Thyroid gland (tissue), 4 donors: ENCODE results near the gene CD27. TPM values are rescaled to one million over a fixed set of nuclear protein-coding genes. Genes with fewer than 3 reads are reported as not detected.
A peak's percentile ranks its signal among the peaks of the same experiment; 100 is the strongest.
"Not testable (repeated sequence)": the region's sequence is repeated elsewhere in the genome, so short reads cannot be mapped to it uniquely, and the experiment has no call there.

Experiments used
- DNase-seq, 2 donors: peaks; one replicate each; pipeline ENCODE4 v3.0.0-alpha.2; 2019
- H3K27ac ChIP-seq, 3 donors: fragments of 200-600 bp; sonication (generic); 1 replicate in 2 of 3; 2 replicates in 1 of 3; pipeline ENCODE4 v1.5.1; 2016 to 2019; ENCODE audit warnings: mild to moderate bottlenecking in 1 of 3, moderate library complexity in 1 of 3
- H3K27me3 ChIP-seq: fragments of 200-600 bp; sonication (generic); one replicate; pipeline ENCODE4 v1.5.1; 2019
- H3K36me3 ChIP-seq, 2 donors: fragments of 200-600 bp; sonication (generic); one replicate each; pipeline ENCODE4 v1.5.1; 2016 to 2019
- H3K4me1 ChIP-seq, 2 donors: fragments of 200-600 bp; sonication (generic); one replicate each; pipeline ENCODE4 v1.5.1; 2017 to 2019
- H3K4me3 ChIP-seq, 3 donors: fragments of 200-600 bp; sonication (generic); replicated peaks in 1 of 3; 1 replicate in 2 of 3; 2 replicates in 1 of 3; pipeline ENCODE4 v1.5.1; 2016; ENCODE audit warnings: mild to moderate bottlenecking in 1 of 3
- H3K9me3 ChIP-seq: fragments of 200-600 bp; sonication (generic); one replicate; pipeline ENCODE4 v1.5.1; 2017
- CTCF ChIP-seq, 6 experiments: fragments of 200-600 bp in 3 of 6; fragments of 450-650 bp in 3 of 6; sonication (generic) in 3 of 6; IDR thresholded peaks; one replicate each; pipeline ENCODE4 v1.5.1; 2016 to 2019; ENCODE audit warnings: antibody characterized with exemption in 6 of 6, mild to moderate bottlenecking in 2 of 6, inconsistent platforms in 1 of 6, moderate library complexity in 1 of 6
- POLR2A ChIP-seq, 2 donors: fragments of 450-650 bp; IDR thresholded peaks; one replicate each; pipeline ENCODE4 v1.6.1; 2017; ENCODE audit warnings: antibody characterized with exemption in 2 of 2, mild to moderate bottlenecking in 2 of 2, moderate library complexity in 1 of 2
- WGBS, 2 donors: methylation state at CpG; one replicate each; pipeline ENCODE4 v1.1.5; 2017; 5-methylcytosine and 5-hydroxymethylcytosine counted together
- intact Hi-C: fragments of 100-400 bp; cut with DNase I; formaldehyde crosslinking; loops from one replicate; pipeline ENCODE4 v1.15.1; 2023
- total RNA-seq, 4 donors: library from RNA; depleted of rRNA; stranded (reverse); fragments of >200 nt; gene quantifications; one replicate each; pipeline ENCODE4 v1.2.3, GENCODE V29; 2016

Gene CD27
- total RNA-seq, 4 donors from 2014 or later: 2.7 to 10.8 (median 6.4) TPM

- Histone ChIP-seq H3K9me3 (no peaks in the 10 kb centered on the region), H3K27ac (peak overlapping the region; percentile 68 to 79 (median 70)), H3K4me3 (no peak overlapping the region), H3K4me1 (peaks cover 37 to 50% of the 10 kb centered on the region in 2 donors), H3K27me3 (no peaks in the 10 kb centered on the region), H3K36me3 (no peaks in the 10 kb centered on the region)
- DNase-seq: peak; percentile 86 to 87
- intact Hi-C loops: no loop called here
- no peak for TF ChIP-seq CTCF (IDR thresholded peaks at IDR 0.05)
- TF ChIP-seq POLR2A (IDR thresholded peaks at IDR 0.05): peak in 1 of 2 donors; percentile 22
- 58 to 59% methylated on average over 14 of the region's 14 CpGs for WGBS, 2 donors
These were observed 17.7 kb upstream of the CD27 start for GRCh38 chr12:6426882-6427671.

DNA sequence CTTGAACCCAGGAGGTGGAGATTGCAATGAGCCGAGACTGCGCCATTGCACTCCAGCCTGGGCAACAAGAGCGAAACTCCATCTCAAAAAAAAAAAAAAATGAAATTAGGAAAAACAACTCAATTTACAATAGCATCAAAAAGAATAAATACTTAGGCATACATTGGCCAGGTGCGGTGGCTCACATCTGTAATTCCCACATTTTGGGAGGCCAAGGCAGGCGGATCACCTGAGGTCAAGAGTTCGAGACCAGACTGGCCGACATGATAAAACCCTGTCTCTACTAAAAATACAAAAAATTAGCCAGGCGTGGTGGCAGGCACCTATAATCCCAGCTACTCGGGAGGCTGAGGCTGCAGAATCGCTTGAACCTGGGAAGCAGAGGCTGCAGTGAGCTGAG is 17.0 kb upstream of the CD27 start:
- Histone ChIP-seq H3K27ac (peak overlapping the region in 1 of 3 donors; percentile 79), H3K4me1 (peaks cover 45 to 57% of the 10 kb centered on the region in 2 donors)
- H3K4me3 ChIP-seq, intact Hi-C loops, H3K9me3 ChIP-seq, H3K36me3 ChIP-seq, H3K27me3 ChIP-seq: not testable (repeated sequence)
- DNase-seq: peak in 1 of 2 donors; percentile 2
- 95 to 96% methylated on average over 10 of the region's 10 CpGs for WGBS, 2 donors

DNA sequence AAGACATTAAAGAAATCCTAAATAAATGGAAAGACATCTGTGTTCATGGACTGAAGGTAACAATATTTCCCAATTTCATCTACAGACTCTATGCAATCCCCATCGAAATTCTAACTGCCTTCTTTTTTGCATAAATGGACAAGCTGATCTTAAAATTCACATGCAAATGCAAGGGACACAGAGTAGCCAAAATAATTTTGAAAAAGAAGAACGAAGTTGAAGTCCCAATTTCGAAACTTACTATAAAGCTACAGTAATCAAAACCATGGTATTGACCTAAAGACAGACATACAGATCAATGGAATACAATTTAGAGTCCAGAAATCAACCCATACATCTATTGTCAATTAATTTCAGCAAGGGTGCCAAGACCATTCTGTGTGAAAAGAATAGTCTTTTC is 16.4 kb upstream of the CD27 start:
- Histone ChIP-seq H3K36me3 (no peaks in the 10 kb centered on the region), H3K9me3 (no peaks in the 10 kb centered on the region), H3K27ac (no peak overlapping the region), H3K4me1 (peaks cover 45 to 60% of the 10 kb centered on the region in 2 donors), H3K4me3 (no peak overlapping the region), H3K27me3 (no peaks in the 10 kb centered on the region)
- no peak for DNase-seq
- 92% methylated on average over 3 of the region's 3 CpGs for WGBS, 2 donors
- TF ChIP-seq POLR2A (IDR thresholded peaks at IDR 0.05) (no peak), CTCF (IDR thresholded peaks at IDR 0.05) (no peak)
- intact Hi-C loops: no loop called here

DNA sequence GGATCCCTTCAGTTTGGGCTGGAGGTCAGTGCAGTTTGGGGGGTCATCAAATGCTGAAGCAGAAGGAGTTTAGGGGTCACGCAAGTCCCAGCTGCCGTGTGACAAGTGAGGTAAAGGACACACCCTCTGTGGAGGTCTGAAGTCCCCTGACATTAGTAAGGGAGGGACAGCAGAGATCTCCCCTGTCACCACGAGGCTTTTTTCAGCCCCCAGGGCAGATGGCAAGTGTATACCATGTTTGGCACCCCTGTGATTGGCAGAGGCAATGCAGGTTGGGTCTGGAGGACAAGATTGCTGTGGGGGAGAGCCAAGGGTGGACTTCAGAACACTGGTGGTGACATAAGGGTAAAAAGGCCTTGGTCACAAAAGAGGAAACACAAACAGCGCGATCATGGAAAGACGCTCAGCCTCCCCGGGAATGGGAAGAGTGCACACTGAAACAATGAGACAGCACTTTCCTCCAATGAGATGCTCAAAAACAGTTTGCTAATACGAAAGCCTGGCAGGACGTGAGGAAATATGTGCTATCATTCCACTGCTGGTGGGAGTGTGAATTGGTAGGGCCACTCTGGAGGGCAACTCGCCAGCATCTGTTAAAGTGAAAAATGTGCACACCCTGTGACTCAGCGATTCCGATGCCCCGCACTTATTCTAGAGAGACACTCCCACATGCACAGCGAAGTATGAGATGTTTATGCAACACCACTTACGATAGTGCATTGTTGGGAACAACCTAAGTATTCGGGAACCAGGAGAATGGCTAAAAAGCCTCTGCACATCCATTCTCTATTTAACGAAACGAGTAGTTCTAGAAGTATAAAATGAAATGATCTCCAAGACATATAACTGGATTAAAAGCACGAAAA is 14.4 kb upstream of the CD27 start:
- WGBS, 2 donors: 22 to 23% methylated on average over 19 of the region's 19 CpGs
- DNase-seq: peak; percentile 97
- intact Hi-C loops: no loop called here
- Histone ChIP-seq H3K27ac (peak overlapping the region; percentile 86 to 90 (median 88)), H3K36me3 (no peaks in the 10 kb centered on the region), H3K9me3 (no peaks in the 10 kb centered on the region), H3K27me3 (no peaks in the 10 kb centered on the region), H3K4me3 (no peak overlapping the region), H3K4me1 (peaks cover 44 to 65% of the 10 kb centered on the region in 2 donors)
- peak in 2 of 6 experiments; percentile 6 to 38 for TF ChIP-seq CTCF (IDR thresholded peaks at IDR 0.05)
- peak in 1 of 2 donors; percentile 59 for TF ChIP-seq POLR2A (IDR thresholded peaks at IDR 0.05)

DNA sequence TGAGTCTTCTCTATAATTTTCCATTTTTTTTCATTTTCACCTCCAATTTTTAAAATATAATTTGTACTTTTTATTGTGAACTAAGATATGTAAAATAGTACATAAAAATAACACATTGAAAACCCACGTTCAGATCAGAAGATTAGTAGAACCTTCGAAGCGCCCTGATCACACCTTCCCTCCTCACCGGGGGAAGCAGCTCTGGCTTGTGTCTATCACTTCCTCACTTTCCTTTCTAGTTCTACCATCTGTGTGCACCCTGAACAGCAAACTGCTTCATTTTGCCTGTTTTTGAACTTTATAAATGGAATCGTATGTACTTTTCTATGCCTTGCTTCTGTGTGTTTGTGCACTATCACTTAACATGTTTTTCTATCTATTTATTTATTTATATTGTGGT is 11.8 kb upstream of the CD27 start:
- no peak overlapping the region for H3K4me3 ChIP-seq
- peak overlapping the region; percentile 15 to 90 (median 55) for H3K27ac ChIP-seq
- H3K36me3 ChIP-seq: no peaks in the 10 kb centered on the region
- no peak for TF ChIP-seq POLR2A (IDR thresholded peaks at IDR 0.05)
- TF ChIP-seq CTCF (IDR thresholded peaks at IDR 0.05): no peak
- no peaks in the 10 kb centered on the region for H3K9me3 ChIP-seq
- peak in 1 of 2 donors; percentile 1 for DNase-seq
- H3K4me1 ChIP-seq: peaks cover 33 to 45% of the 10 kb centered on the region in 2 donors
- 89 to 90% methylated on average over 5 of the region's 5 CpGs for WGBS, 2 donors
- intact Hi-C loops: no loop called here
- no peaks in the 10 kb centered on the region for H3K27me3 ChIP-seq
